ENCODE measurements around the gene CAMK2G.

DNA sequence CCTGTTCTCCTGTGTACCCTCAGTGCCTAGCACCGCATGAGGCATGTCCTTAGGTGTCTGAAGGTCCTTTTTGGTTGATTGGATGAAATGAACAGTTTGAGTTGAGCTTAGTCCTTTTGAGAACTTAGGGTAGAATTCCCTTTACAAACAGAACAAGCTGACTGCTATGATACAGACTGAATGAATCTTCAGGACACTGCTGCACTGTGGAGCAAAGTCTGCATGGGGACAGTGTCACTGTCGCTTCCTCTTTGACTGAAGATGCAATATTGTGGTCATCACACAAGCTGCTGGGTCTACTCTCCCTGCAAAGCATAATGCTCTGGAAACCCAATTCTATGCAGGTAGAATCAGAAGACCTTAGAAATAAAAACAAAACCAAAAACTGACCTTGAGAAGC is 28.0 kb upstream of the CAMK2G start:
- TF ChIP-seq, protein P1, sequence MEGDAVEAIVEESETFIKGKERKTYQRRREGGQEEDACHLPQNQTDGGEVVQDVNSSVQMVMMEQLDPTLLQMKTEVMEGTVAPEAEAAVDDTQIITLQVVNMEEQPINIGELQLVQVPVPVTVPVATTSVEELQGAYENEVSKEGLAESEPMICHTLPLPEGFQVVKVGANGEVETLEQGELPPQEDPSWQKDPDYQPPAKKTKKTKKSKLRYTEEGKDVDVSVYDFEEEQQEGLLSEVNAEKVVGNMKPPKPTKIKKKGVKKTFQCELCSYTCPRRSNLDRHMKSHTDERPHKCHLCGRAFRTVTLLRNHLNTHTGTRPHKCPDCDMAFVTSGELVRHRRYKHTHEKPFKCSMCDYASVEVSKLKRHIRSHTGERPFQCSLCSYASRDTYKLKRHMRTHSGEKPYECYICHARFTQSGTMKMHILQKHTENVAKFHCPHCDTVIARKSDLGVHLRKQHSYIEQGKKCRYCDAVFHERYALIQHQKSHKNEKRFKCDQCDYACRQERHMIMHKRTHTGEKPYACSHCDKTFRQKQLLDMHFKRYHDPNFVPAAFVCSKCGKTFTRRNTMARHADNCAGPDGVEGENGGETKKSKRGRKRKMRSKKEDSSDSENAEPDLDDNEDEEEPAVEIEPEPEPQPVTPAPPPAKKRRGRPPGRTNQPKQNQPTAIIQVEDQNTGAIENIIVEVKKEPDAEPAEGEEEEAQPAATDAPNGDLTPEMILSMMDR (IDR thresholded peaks at IDR 0.05; ENCODE audit: low read depth, low read length, poor library complexity, severe bottlenecking): no peak
- no peak for TF ChIP-seq EZH2phosphoT487 (IDR thresholded peaks at IDR 0.05; ENCODE audit: borderline replicate concordance, low read length)

Data from DOHH2 (cell line).